A673 (cell line): ENCODE measurements around the gene WNT16. TPM values are rescaled to one million over a fixed set of nuclear protein-coding genes. Genes with fewer than 3 reads are reported as not detected.

Experiments used
- BruUV-seq: library from RNA; stranded (reverse); fragments of 400-500 nt; replicated peaks from 2 replicates; lab custom pipeline; 2021; lab: Mats Ljungman, UMichigan
- CTCF ChIA-PET: fragments of 300-600 bp; sonication (Branson Sonifier 250); formaldehyde crosslinking; loops from one replicate; lab custom pipeline; 2022; ENCODE audit warnings: antibody characterized with exemption; lab: Charles Lee
- POLR2A ChIA-PET: fragments of 300-600 bp; sonication (Branson Sonifier 250); formaldehyde crosslinking; loops from one replicate; lab custom pipeline; 2022; ENCODE audit warnings: antibody characterized with exemption; ENCODE audit not compliant: low non-redundant PET; lab: Charles Lee
- DNase-seq: peaks from one replicate; pipeline ENCODE4 v3.0.0-alpha.2; 2015; ENCODE audit warnings: low spot score
- H3K27ac ChIP-seq: fragments of 200-600 bp; sonication (generic); 2 replicates; pipeline ENCODE4 v1.5.1; 2016; ENCODE audit warnings: mixed run types, low read depth, mild to moderate bottlenecking, mixed read lengths, antibody characterized with exemption, low read length; ENCODE audit not compliant: poor library complexity, severe bottlenecking
- H3K27me3 ChIP-seq: fragments of 200-600 bp; sonication (generic); replicated peaks from 2 replicates; pipeline ENCODE4 v1.6.1; 2017; ENCODE audit warnings: mixed run types, low read depth, mild to moderate bottlenecking, mixed read lengths, antibody characterized with exemption, low read length; ENCODE audit not compliant: insufficient read depth, poor library complexity
- H3K36me3 ChIP-seq: fragments of 200-600 bp; sonication (generic); 2 replicates; pipeline ENCODE4 v1.6.1; 2016; ENCODE audit warnings: mixed run types, mild to moderate bottlenecking, mixed read lengths, antibody characterized with exemption, low read length; ENCODE audit not compliant: insufficient read depth, poor library complexity, severe bottlenecking
- H3K4me1 ChIP-seq: fragments of 200-600 bp; sonication (generic); 2 replicates; pipeline ENCODE4 v1.6.1; 2017; ENCODE audit warnings: mixed run types, mild to moderate bottlenecking, mixed read lengths, antibody characterized with exemption, low read length; ENCODE audit not compliant: insufficient read depth, poor library complexity, severe bottlenecking
- H3K4me3 ChIP-seq: fragments of 200-600 bp; sonication (generic); 2 replicates; pipeline ENCODE4 v1.5.1; 2016; ENCODE audit warnings: low read depth, mixed run types, mild to moderate bottlenecking, mixed read lengths, low read length; ENCODE audit not compliant: poor library complexity, severe bottlenecking
- H3K9me3 ChIP-seq: fragments of 200-600 bp; sonication (generic); 2 replicates; pipeline ENCODE4 v1.6.1; 2016; ENCODE audit warnings: mixed run types, low read depth, mild to moderate bottlenecking, mixed read lengths, antibody characterized with exemption, low read length; ENCODE audit not compliant: poor library complexity, severe bottlenecking
- EZH2 ChIP-seq: fragments of 200-600 bp; sonication (generic); IDR thresholded peaks from 2 replicates; pipeline ENCODE4 v1.6.1; 2017; ENCODE audit warnings: borderline replicate concordance, low read depth, mild to moderate bottlenecking, mixed read lengths, antibody characterized with exemption, low read length; ENCODE audit not compliant: poor library complexity, severe bottlenecking
- intact Hi-C: fragments of 100-400 bp; cut with micrococcal nuclease; formaldehyde crosslinking; loops from one replicate; pipeline ENCODE4 v1.10.0; 2022; ENCODE audit not compliant: unreplicated experiment
- total RNA-seq: library from RNA; stranded (reverse); gene quantifications from 2 replicates; pipeline ENCODE4 v1.2.3, GENCODE V29; 2021
- TF ChIP-seq, protein P1 (sequence below): fragments of 300-800, 200-600 bp; sonication (generic); conservative IDR thresholded peaks from 2 replicates; pipeline ENCODE4 v1.5.1; 2017; ENCODE audit warnings: low read depth, mild to moderate bottlenecking, antibody characterized with exemption, low read length, moderate library complexity, mixed read lengths

The WNT16 gene
- total RNA-seq, 1 experiment from 2014 or later = not detected

DNA sequence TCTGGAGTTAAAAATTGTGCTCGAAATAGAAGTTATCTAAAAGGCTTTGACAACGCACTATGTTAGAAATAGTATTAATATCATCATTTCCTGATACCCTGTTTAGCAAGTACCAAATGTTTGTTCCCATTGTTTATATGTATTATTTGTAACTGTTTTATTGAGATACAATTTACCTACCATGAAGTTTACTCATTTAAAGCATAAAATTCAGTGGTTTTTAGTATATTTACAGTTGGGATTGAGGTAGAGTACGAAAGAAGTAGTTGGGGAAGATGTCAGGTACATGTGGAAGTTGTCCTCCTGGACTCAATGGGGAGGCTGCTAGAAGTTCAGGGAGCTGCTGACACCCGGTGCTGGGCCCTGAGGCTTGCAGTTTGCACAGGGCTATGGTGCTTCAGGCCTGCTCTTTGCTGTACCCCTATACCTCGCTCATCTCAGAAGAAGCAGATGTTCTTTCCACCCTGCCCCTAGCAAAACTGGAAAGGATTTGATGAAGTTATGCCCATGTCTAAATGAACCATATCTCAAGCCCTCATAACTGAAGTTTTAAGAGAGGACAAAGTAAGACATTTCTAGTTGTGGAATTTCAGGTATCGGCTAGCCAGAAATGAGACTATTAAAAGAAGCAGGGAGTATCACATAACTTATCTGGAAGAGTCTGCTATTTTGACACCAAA lies 25.2 kb upstream of the WNT16 start:
- DNase-seq = no peak
- CTCF ChIA-PET = no interaction called here
- POLR2A ChIA-PET = no interaction called here
- TF ChIP-seq, protein P1, sequence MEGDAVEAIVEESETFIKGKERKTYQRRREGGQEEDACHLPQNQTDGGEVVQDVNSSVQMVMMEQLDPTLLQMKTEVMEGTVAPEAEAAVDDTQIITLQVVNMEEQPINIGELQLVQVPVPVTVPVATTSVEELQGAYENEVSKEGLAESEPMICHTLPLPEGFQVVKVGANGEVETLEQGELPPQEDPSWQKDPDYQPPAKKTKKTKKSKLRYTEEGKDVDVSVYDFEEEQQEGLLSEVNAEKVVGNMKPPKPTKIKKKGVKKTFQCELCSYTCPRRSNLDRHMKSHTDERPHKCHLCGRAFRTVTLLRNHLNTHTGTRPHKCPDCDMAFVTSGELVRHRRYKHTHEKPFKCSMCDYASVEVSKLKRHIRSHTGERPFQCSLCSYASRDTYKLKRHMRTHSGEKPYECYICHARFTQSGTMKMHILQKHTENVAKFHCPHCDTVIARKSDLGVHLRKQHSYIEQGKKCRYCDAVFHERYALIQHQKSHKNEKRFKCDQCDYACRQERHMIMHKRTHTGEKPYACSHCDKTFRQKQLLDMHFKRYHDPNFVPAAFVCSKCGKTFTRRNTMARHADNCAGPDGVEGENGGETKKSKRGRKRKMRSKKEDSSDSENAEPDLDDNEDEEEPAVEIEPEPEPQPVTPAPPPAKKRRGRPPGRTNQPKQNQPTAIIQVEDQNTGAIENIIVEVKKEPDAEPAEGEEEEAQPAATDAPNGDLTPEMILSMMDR = no peak
- no peak for TF ChIP-seq EZH2
- no peak overlapping the region for H3K27ac ChIP-seq
- no peaks in the 10 kb centered on the region for H3K36me3 ChIP-seq
- H3K4me1 ChIP-seq = no peaks in the 10 kb centered on the region
- BruUV-seq = no TSS peak
- no peaks in the 10 kb centered on the region for H3K9me3 ChIP-seq
- intact Hi-C loops = no loop called here
- no peaks in the 10 kb centered on the region for H3K27me3 ChIP-seq
- no peak overlapping the region for H3K4me3 ChIP-seq

DNA sequence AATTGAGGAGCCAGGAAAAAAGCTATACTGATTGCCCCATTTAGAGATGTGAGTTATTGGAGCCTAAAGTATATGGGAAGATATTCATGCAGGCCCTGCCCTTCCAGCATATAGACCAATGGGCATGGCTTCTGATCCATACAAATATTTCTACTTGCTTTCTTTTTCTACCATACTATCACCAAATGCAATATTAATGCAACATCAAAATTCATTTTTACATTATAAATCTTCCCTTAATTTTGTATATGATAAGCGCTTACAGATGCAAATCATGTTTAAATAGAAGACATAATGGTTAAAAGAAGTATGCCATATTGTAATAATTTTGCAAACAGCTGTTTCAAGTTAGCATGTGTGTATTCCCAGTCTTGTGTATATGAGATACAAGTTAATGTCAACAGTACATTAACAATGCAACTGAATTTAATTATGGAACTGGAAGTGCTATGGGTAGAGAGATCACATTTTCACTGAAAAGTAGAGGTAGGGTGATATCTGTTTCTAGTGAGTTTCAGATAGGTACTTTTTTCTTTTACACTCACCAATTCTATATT lies 24.6 kb upstream of the WNT16 start:
- Histone ChIP-seq H3K27ac (no peak overlapping the region), H3K9me3 (no peaks in the 10 kb centered on the region), H3K4me3 (no peak overlapping the region), H3K36me3 (no peaks in the 10 kb centered on the region), H3K27me3 (no peaks in the 10 kb centered on the region), H3K4me1 (no peaks in the 10 kb centered on the region)
- TF ChIP-seq, protein P1 = no peak
- no peak for TF ChIP-seq EZH2
- POLR2A ChIA-PET = no interaction called here
- intact Hi-C loops = no loop called here
- BruUV-seq = no TSS peak
- CTCF ChIA-PET = no interaction called here
- no peak for DNase-seq

DNA sequence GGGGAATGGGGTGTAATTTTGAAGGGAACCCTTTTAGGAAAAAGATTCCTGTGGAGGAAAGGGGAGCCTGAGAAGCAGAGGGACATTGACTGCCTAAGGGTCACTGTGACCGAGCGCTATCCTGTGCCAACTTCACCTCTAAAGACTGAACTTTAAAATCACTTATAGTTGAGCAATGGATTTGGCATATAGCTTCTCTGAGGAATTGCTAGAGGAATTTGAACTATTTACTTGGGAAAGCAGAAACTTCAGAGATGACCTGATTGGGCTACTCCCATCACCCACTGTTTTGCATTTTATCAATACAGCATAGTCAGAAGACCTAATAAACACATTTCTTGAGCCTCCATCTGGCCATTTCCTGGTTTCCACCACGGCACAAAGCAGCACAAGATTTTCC lies 23.7 kb upstream of the WNT16 start:
- CTCF ChIA-PET = no interaction called here
- POLR2A ChIA-PET = no interaction called here

More for the DNA sequence above, 23.7 kb upstream of the WNT16 start:
- no peaks in the 10 kb centered on the region for H3K27me3 ChIP-seq
- TF ChIP-seq EZH2 = no peak
- TF ChIP-seq, protein P1 = no peak
- no TSS peak for BruUV-seq
- H3K4me3 ChIP-seq = no peak overlapping the region
- intact Hi-C loops = no loop called here
- no peaks in the 10 kb centered on the region for H3K9me3 ChIP-seq
- no peak overlapping the region for H3K27ac ChIP-seq
- no peaks in the 10 kb centered on the region for H3K4me1 ChIP-seq
- no peaks in the 10 kb centered on the region for H3K36me3 ChIP-seq
- no peak for DNase-seq
